Measurements from ENCODE around the gene NLRC5. TPM values are rescaled to one million over a fixed set of nuclear protein-coding genes. Genes with fewer than 3 reads are reported as not detected.
A peak's percentile ranks its signal among the peaks of the same experiment; 100 is the strongest.
"Not testable (repeated sequence)": the region's sequence is repeated elsewhere in the genome, so short reads cannot be mapped to it uniquely, and the experiment has no call there.

The NLRC5 gene
- total RNA-seq, 2 donors from 2014 or later, result 78.1 to 79.7 TPM

DNA sequence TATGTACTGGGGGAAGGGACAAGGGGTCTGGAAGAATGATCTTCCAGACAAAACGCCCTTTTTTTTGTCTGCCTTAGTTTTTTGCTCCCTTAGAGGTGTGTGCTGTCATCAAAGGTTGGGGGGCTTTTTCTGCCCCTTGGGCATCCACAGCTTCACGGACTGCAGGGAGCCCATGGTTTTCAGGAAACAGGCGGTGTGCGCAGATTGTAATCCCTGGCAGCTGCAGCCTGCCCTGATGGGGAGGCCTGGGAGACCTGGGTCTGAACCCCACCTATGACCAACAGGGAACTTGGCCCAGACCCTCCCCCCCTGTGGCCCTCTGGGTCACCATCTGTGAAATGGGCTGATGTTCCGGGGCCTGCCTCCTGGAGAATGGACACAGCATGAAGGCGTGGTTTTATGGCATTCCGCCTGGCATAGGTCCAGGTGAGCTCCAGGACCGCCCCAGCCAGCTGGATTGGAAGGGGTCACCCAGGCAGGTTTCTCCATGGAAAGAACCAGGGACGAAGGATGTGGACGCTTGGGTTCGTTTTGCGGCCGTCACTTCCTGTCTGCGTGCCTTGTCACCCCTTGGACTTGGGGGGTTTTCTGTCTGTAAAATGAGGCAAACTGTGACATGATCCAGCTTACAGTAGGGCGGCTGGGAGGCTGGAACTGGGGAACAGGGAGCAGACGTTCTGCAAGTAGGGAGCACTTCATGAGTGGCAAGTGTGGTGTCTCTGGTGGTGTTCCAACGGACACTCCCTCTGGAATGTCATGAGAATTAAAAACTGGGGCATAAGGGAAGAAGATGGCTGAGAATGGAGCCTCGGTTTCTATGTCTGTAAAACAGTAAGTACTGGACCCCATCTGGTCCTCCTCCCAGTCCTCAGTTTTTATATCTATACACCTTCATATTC, 104.6 kb downstream of the NLRC5 start:
- no peak overlapping the region for H3K27ac ChIP-seq
- H3K4me1 ChIP-seq, result no peaks in the 10 kb centered on the region
- H3K4me3 ChIP-seq, result peak overlapping the region; percentile 86
- peak; percentile 79 for DNase-seq
- H3K9me3 ChIP-seq, result no peaks in the 10 kb centered on the region
- H3K36me3 ChIP-seq, result no peaks in the 10 kb centered on the region
- H3K9ac ChIP-seq (ENCODE audit: low read depth in 2 of 2, low read length in 2 of 2), result peak overlapping the region; percentile 60 to 72
- H3K27me3 ChIP-seq, result no peaks in the 10 kb centered on the region
- intact Hi-C loops (cut with DNase I), result no loop called here
- TF ChIP-seq, protein P1, sequence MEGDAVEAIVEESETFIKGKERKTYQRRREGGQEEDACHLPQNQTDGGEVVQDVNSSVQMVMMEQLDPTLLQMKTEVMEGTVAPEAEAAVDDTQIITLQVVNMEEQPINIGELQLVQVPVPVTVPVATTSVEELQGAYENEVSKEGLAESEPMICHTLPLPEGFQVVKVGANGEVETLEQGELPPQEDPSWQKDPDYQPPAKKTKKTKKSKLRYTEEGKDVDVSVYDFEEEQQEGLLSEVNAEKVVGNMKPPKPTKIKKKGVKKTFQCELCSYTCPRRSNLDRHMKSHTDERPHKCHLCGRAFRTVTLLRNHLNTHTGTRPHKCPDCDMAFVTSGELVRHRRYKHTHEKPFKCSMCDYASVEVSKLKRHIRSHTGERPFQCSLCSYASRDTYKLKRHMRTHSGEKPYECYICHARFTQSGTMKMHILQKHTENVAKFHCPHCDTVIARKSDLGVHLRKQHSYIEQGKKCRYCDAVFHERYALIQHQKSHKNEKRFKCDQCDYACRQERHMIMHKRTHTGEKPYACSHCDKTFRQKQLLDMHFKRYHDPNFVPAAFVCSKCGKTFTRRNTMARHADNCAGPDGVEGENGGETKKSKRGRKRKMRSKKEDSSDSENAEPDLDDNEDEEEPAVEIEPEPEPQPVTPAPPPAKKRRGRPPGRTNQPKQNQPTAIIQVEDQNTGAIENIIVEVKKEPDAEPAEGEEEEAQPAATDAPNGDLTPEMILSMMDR (IDR thresholded peaks at IDR 0.05), result no peak

DNA sequence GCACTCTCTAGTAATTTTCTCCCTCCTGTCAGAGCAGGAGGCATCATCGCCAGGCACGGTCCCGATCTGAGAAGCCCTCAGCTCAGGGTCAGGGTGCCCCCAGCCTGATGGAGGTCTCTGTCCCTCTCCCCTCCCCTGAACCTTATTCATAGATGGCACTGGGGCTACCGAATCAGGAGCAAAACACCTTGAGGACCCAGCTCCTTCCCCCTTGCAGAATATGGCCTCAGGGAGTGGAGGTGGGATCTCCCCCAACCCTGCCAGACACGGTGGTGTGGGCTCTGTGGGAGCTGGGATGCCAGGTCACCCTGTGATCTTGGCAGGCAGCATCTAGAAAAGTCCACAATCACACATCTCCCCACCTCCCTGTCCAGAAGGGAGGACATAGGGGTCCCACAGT, 105.6 kb downstream of the NLRC5 start:
- DNase-seq, result no peak
- Histone ChIP-seq H3K9ac (ENCODE audit: low read depth in 2 of 2, low read length in 2 of 2) (no peak overlapping the region), H3K4me3 (no peak overlapping the region), H3K27ac (no peak overlapping the region), H3K27me3 (no peaks in the 10 kb centered on the region), H3K4me1 (no peaks in the 10 kb centered on the region), H3K36me3 (no peaks in the 10 kb centered on the region), H3K9me3 (no peaks in the 10 kb centered on the region)
- intact Hi-C loops (cut with DNase I), result no loop called here
- TF ChIP-seq, protein P1 (IDR thresholded peaks at IDR 0.05), result no peak

DNA sequence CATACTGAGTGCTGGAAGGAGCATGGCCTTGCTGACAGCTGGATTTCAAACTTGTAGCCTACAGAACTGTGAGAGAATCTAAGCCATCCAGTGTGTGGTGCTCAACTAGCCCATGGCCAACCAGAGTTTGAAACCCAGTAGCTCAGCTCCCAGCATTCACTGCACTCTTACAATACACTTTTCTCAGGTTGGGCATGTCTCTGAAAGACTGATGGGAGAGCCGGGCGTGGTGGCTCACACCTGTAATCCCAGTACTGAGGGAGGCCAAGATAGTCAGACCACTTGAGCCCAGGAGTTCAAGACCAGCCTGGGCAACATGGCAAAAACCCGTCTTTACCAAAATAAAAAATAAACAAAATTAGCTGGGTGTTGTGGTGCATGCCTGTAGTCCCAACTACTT, 106.8 kb downstream of the NLRC5 start:
- intact Hi-C loops (cut with DNase I), result no loop called here
- DNase-seq, result no peak
- Histone ChIP-seq H3K27me3 (no peaks in the 10 kb centered on the region), H3K4me3 (no peak overlapping the region), H3K27ac (no peak overlapping the region), H3K36me3 (no peaks in the 10 kb centered on the region), H3K4me1 (no peaks in the 10 kb centered on the region), H3K9me3 (no peaks in the 10 kb centered on the region), H3K9ac (ENCODE audit: low read depth in 2 of 2, low read length in 2 of 2) (no peak overlapping the region)
- TF ChIP-seq, protein P1 (IDR thresholded peaks at IDR 0.05), result no peak

DNA sequence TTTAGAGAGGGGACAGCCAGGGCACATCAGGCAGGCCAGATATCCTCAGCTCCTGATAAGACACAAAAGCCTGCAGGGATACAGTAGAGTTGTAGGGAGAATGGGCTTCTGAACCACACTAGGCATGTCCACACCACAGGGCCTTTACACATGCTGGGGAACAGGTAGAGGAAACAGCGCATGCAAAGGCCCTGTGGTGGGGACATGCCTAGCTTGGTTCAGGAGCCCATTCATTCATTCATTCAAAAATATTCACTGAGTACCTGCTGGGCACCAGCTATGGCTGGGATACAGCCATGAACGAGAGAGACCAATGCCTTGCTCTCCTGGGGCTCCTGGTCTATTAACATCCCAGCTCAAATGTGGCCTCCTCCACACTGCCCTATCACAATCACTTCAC, 107.4 kb downstream of the NLRC5 start:
- no peak for DNase-seq
- Histone ChIP-seq H3K27me3 (no peaks in the 10 kb centered on the region), H3K27ac (no peak overlapping the region), H3K4me1 (no peaks in the 10 kb centered on the region), H3K9me3 (no peaks in the 10 kb centered on the region), H3K36me3 (no peaks in the 10 kb centered on the region), H3K9ac (ENCODE audit: low read depth in 2 of 2, low read length in 2 of 2) (no peak overlapping the region), H3K4me3 (no peak overlapping the region)
- intact Hi-C loops (cut with DNase I), result no loop called here
- TF ChIP-seq, protein P1 (IDR thresholded peaks at IDR 0.05), result no peak

DNA sequence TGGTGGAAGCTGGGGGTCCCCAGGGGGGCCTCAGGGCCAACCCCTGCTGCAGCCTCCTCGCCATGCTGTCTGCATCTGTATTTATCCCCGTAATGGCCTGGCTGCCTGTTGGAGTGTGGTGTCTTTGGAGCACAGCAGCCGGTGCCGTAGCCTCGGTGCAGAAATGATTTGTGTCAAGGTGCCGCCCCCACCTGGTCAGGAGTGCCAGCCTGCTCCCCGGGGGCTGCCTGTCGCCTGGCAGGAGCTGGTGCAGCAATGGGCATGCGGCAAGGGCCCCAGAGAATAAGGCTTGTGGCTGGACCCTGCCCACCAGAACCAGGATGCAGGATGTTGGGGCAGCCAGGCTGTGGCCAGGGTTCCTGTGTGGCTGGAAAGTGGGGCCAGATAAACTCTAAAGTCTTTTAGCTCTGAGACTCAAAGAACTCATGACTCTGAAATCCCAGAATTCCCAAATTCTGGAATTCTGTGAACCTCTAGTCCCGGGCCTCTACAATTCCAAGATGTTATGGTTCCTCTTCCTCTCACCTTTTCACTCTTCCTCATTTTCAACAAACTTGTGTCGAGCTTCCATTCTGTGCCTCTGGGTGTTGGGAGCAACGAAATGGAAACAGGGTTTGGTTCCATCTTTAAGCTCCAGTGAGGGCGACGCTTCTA, 109.0 kb downstream of the NLRC5 start:
- no peak for DNase-seq
- intact Hi-C loops (cut with DNase I), result loop anchor here (2.0 kb wide), 1 partner anchor 28 kb away; no protein-coding TSS in a partner anchor
- no peak overlapping the region for H3K27ac ChIP-seq
- H3K9me3 ChIP-seq, result no peaks in the 10 kb centered on the region
- H3K9ac ChIP-seq (ENCODE audit: low read depth in 2 of 2, low read length in 2 of 2), result no peak overlapping the region
- H3K27me3 ChIP-seq, result no peaks in the 10 kb centered on the region
- TF ChIP-seq, protein P1 (IDR thresholded peaks at IDR 0.05), result no peak
- H3K4me3 ChIP-seq, result no peak overlapping the region
- H3K36me3 ChIP-seq, result no peaks in the 10 kb centered on the region
- no peaks in the 10 kb centered on the region for H3K4me1 ChIP-seq

DNA sequence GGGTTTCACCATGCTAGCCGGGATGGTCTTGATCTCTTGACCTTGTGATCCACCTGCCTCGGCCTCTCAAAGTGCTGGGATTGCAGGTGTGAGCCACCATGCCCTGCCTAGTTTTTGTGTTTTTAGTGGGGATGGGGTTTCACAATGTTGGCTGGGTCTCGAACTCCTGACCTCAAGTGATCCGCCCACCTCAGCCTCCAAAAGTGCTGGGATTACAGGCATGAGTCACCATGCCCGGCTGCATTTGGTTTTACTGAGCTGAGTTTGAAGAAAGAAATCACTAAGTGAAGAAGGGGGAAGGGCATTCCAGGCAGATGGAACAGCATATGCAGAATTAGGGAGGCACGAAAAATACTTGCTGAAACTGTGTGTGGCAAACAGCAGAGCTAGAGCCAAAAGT, 110.6 kb downstream of the NLRC5 start:
- DNase-seq; H3K9ac ChIP-seq (ENCODE audit: low read depth in 2 of 2, low read length in 2 of 2); H3K4me3 ChIP-seq; H3K27me3 ChIP-seq; H3K9me3 ChIP-seq; H3K36me3 ChIP-seq; H3K4me1 ChIP-seq; H3K27ac ChIP-seq: not testable (repeated sequence)
- intact Hi-C loops (cut with DNase I), result loop anchor here (2.0 kb wide), 1 partner anchor 27 kb away; no protein-coding TSS in a partner anchor
